ENCODE measurements around the gene FBXO31.
A peak's percentile ranks its signal among the peaks of the same experiment; 100 is the strongest.
"Not testable (repeated sequence)": the region's sequence is repeated elsewhere in the genome, so short reads cannot be mapped to it uniquely, and the experiment has no call there.

FBXO31 gene

DNA sequence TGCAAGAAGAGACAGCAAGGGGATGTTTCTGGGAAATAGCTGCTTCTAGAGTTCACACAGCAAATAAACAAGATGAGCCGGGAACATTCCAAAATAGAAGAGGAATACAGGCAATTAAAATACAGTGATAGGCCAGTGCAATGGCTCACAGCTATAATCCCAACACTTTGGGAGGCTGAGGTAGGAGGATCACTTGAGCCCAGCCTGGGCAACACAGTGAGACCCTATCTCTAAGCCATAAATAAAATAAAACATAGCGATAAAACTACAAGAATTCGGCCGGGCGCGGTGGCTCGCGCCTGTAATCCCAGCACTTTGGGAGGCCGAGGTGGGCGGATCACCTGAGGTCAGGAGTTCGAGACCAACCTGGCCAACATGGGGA lies 43.9 kb downstream of the FBXO31 start:
- not testable (repeated sequence) for DNase-seq

DNA sequence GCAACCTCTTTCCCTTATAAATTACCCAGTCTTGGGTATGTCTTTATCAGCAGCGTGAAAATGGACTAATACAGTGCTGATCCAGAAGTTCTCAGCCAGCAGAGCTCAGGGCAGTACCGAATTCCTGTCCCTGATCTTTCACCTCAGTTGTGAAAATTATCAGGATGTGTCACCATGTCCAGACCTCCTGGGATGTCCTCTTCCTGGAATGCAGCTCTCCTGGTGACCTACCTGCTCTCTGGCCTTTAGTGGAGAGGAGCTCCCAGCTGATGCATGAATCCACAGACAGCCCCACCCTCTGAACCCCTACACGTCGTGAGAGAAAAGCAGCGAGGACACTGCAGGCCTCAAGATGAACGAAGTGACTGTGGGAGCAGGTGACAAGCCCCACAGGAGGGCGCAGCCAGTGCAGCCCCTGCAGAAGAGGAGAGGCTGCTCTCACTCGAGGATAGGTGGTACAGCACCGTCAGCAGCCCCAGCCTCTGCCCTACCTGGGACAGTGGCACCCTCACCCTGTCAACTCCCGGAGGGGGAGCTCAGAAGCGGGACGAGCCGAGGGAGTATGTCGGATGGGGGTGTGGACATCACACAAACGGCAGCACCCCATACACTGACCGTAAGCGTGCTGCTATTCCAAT lies 44.4 kb downstream of the FBXO31 start:
- DNase-seq, result no peak

- DNase-seq, result no peak
Measured at GRCh38 chr16:87338155-87338765, 45.3 kb downstream of the FBXO31 start.

GRCh38 chr16:87337262-87337771 lies 46.3 kb downstream of the FBXO31 start:
- DNase-seq, result no peak

DNA sequence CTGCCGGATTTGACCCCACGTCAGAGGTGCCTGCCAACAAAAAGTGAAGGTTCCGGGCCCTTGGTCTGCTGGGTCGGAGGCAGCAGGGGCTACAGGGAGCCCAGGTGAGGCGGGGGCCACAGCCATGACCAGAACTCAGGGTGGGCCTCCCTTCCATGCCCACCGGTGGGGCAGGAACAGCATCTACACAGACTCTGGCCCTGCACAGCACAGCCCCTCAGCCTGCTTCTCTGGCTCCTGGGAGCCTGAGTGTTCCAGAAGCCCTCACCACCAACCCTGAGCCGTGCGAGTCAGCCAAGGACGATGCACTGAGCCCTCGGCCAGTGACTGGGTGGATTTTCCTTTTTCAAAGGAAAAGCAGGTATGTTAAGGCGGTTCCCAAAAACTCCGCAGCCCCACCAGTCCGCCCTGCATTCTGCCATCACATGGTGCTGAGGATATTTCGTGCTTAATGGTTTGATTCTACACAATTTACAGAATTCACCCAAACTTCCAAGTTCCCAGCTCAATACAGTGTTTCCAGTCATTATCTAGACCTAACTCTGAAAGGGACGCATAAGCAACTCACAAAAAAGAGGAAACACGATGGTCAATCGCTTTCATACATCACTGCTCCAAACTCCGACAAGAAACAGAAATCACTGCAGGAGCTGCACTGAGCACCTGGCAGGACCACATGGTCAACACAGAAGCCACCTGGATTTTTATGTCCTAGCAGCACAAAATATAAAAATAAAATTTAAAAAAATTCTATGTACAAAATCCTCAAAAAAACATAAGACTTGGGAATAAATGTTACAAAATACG lies 46.9 kb downstream of the FBXO31 start:
- no peak for DNase-seq

DNA sequence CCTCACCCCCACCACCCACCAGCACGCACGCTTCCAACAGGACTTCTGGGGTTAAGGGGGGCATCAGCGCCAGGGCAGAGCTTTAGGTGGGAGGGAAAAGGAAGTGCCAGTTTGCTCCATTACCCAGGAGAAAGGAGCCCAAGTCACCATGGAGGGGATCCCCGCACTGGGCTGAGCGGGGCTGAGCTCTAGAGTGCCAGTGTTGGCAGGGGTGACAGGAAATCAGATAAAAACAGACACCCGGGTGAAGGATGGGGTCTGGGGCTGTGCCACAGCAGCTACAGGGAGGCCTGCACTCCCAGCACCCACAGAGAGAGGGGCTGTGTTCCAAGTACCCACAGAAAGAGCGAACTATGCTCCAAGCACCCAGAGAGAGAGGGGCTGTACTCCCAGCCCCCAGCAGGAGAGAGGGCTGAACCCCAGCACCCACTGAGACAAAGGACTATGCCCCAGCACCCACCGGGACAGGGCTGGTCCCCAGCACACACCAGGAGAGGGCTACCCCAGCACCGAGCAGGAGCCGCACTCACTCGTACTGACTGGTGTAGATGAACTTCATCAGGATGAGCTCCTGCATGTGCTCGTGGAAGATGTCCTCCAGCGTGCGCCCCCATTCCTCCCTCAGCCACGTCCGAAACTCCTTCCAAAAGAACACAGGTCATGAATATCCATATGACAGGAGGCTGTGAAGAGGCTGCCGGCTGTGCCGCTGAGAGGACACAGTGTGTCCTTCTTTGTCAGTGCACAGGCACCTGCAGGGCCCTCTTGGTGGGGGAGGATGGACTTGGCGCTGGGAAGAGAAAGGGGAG lies 47.7 kb downstream of the FBXO31 start:
- no peak for DNase-seq

GRCh38 chr16:87334651-87335624 lies 48.6 kb downstream of the FBXO31 start:
- DNase-seq, result no peak

DNA sequence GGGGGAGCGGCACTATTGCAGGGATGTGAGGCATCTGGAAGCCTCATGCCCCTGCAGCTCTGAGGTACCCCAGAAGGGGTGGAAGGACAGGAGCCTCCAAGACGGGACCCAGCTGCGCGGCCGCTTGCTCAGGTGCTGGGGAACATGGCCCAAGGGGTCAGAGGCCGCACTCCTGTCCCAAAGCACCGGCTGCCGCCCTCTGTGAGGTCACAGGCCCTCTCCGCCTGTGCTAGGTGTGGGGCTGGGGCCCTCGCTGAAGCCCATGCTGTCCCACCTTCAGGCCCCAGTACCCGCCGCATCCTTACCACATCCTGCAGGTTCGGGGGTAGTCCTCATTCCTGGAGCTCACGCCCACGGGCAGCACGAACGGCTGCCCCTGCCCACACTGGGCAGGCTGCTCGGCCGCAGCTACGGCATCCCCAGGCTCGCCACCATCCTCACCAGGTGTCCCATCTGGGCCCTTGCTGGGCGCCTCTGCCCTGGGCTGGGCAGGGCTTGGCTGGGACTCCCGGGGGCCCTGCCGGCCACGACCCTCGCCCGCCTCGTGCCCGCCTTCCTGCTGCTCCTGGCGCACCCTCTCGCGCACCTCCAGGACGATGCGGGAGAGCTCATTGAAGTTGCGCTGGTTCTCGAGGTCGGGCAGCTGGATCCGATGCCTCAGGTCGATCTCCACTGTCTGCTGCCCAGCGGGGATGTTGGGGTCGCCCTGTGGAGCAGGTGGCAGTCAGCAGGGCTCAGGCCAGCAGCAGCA lies 49.8 kb downstream of the FBXO31 start:
- no peak for DNase-seq

- DNase-seq, result no peak
Measured at GRCh38 chr16:87333101-87333500, 50.5 kb downstream of the FBXO31 start.

DNA sequence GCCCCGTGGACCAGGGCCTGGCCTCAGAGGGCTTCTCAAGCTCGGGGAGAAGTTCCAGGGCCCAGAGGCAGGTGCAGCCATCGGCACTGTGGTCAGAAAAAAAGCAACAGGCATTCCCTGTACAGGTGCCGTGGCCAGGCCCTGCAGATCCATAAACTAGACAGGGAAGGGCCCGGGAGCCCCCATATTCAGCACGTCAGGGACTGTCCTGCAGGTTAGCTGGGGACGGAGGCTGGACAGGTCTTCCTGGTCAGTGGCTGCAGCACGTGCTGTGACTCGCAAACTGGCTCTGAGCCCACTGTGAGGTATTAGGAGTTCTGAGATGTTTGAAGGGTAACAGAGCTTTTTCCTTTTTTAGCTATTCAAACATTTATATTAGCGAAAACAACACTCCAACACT lies 51.4 kb downstream of the FBXO31 start:
- peak; percentile 27 for DNase-seq

- DNase-seq, result no peak
Measured at GRCh38 chr16:87331241-87331801, 52.3 kb downstream of the FBXO31 start.

- no peak for DNase-seq
Measured at GRCh38 chr16:87330646-87331045, 52.9 kb downstream of the FBXO31 start.

DNA sequence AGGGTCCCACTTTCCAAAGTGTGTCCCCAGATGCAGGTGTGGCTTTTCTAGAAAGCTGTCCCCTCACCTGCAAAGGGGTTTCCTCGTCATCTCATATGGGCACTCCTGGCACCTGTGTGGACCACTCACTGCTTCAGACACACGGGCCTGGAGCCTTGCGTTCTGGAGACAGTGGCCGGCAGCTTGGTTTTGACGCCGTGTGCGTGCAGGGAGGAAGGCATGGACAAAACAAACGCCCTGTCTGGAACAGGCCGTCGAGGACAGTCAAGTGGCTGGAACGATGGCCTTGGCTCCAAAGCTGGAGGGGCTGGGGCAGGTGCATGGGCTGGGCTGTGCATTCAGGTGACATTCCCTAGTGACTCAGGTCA lies 53.3 kb downstream of the FBXO31 start:
- no peak for DNase-seq

GRCh38 chr16:87329436-87330256 lies 53.9 kb downstream of the FBXO31 start:
- no peak for DNase-seq

GRCh38 chr16:87328846-87329245 lies 54.7 kb downstream of the FBXO31 start:
- no peak for DNase-seq

DNA sequence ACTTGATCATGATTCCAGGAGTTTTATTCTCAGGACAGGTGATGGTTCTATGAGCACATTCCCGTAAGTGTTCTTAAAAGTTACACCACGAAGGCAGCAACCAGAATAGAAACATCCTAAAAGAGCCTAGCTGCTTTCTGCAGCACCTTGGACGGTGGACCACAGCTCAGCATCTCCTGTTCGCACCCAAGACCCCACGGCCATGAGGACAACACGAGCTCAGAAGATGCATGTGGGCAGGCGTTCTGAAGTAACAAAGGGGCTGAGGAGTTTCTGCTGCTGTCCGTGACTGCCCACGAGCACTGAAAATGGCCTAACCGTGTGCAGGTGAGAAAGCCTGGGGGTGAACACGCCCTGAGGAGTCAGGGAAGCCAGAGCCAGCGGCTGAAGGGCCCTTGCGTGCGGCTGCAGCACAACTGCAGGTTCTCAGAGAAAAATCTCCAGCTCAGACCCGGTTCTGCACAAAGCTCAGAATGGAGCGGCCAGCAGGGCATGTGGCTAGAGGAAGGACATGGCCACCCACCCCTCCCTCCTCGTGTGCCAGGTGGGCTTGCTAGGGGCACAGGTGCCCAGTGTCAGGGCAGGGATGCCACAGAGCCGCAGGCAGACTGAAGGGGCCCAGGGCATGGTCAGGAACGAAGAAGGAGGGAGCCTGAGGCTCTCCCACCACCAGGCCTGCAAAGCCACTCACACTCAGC lies 55.6 kb downstream of the FBXO31 start:
- no peak for DNase-seq

DNA sequence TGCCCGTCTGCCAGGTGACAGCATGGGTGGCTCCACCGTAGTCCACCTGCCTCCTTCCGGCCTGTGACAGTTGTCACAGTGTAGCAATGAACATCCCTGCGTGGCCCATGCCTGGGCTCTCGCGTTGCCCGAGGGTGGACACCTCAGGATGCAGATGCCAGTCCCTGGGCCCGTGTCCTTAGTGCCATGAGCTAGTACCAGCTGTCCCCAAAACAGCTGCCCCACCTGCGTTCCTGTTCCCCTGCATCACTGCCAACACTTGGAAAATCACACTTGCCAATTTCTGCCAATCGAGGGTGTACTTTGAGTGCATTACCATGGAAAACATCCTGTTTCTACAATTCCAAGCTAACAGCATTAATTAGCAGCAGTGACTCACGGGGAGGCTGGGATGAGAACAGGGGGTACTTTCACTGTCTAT lies 57.4 kb downstream of the FBXO31 start:
- no peak for DNase-seq

- no peak for DNase-seq
Measured at GRCh38 chr16:87325423-87325858, 58.1 kb downstream of the FBXO31 start.

Data from EL (cell line).